Measurements from ENCODE around the gene PIP4P1.

GRCh38 chr14:20470603-20470901, 9.3 kb upstream of the PIP4P1 start:
- TF ChIP-seq CTCF (IDR thresholded peaks at IDR 0.05) (peak in 1 of 4 experiments; percentile 12), POLR2AphosphoS5 (IDR thresholded peaks at IDR 0.05) (no peak), POLR2A (IDR thresholded peaks at IDR 0.05) (no peak)

All from sigmoid colon (tissue), 4 donors.